Testis (tissue), 2 donors: Measurements from ENCODE around the gene ARHGAP5.

ENCODE experiments used
- CTCF ChIP-seq, 3 experiments: fragments of 450-650 bp in 2 of 3; fragments of 200-600 bp in 1 of 3; sonication (generic) in 1 of 3; IDR thresholded peaks; one replicate each; pipeline ENCODE4 v1.5.1; 2016 to 2019; ENCODE audit warnings: antibody characterized with exemption in 3 of 3, mild to moderate bottlenecking in 2 of 3, moderate library complexity in 1 of 3
- POLR2A ChIP-seq: fragments of 450-650 bp; IDR thresholded peaks from one replicate; pipeline ENCODE4 v1.6.1; 2017; ENCODE audit warnings: antibody characterized with exemption, mild to moderate bottlenecking, moderate library complexity

- TF ChIP-seq POLR2A (no peak), CTCF (IDR thresholded peaks at IDR 0.05) (no peak)
Measured at GRCh38 chr14:32129124-32129523, 52.0 kb downstream of the ARHGAP5 start.
